ENCODE measurements around the gene NR1H4. TPM values are rescaled to one million over a fixed set of nuclear protein-coding genes. Genes with fewer than 3 reads are reported as not detected.

NR1H4 gene
- total and polyA plus RNA-seq, 2 of the 13 experiments (the other 11 are each of a cell fraction or from before 2014, with no cell fraction given) = 27.3 to 114 TPM

DNA sequence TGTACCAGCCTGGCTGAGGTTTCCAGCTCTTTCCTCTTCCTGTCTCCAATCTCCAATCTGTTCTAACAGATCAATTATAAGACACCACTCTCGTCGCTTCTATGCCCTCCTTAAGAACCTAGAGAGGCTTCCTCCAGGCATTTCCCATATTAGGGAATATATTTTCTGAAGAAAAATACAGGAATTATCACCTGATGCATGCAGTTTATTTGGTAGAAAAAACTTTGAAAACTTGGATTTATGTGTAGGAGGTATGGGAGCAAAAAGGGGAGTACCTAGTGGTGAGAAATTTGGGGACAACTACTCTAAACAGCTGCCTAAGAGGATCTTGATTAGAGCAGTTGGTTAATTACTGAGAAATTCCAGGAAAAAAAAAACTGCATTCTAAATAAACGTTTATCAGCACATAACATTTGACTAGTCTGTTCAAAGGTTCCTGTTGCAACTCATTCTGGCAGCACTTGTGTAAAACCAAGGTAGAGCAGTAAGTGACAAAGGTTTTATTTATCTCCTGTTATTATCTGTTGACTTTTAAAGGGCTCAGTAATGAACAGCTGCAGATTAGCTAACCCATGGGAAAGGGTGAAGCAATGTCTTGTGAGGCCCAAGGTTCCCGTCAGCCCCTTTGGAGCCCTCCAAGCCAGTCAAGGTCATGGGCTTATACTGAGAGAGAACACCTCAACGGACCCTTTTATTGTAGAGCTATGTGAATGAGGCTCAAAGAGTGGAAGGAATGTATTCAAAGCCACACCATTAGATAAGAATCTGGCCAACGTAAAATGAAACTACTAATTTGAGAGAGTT, 36.4 kb upstream of the NR1H4 start (continued):
- TF ChIP-seq BRCA1 (CRISPR knock-in tag; IDR thresholded peaks at IDR 0.05) (no peak), NFIB (CRISPR knock-in tag; IDR thresholded peaks at IDR 0.05; ENCODE audit: borderline replicate concordance) (no peak), KAT8 (CRISPR knock-in tag; IDR thresholded peaks at IDR 0.05) (peak; percentile 84), RBAK (CRISPR knock-in tag; IDR thresholded peaks at IDR 0.05) (no peak), REPIN1 (CRISPR knock-in tag; IDR thresholded peaks at IDR 0.05; ENCODE audit: borderline replicate concordance, low read depth) (peak; percentile 89), SALL1 (CRISPR knock-in tag; IDR thresholded peaks at IDR 0.05) (peak; percentile 99), NONO (IDR thresholded peaks at IDR 0.05) (no peak), NONO (CRISPR knock-in tag; conservative IDR thresholded peaks at IDR 0.05) (peak; percentile 63; the same call in 1 of the 2 replicates), ATF7-NPFF (CRISPR knock-in tag; IDR thresholded peaks at IDR 0.05; ENCODE audit: low read depth) (peak; percentile 61; the same call in 1 of the 2 replicates), POGZ (CRISPR knock-in tag; IDR thresholded peaks at IDR 0.05) (peak; percentile 85), ZNF598 (CRISPR knock-in tag; IDR thresholded peaks at IDR 0.05; ENCODE audit: borderline replicate concordance) (no peak), MAZ (IDR thresholded peaks at IDR 0.05; ENCODE audit: borderline replicate concordance, low read depth, low read length) (0 out of 2 replicates have a peak, but pooled peaks have one; percentile 27), MAZ (CRISPR knock-in tag; IDR thresholded peaks at IDR 0.05; ENCODE audit: low read depth) (peak; percentile 53; the same call in 1 of the 2 replicates), PHF8 (CRISPR knock-in tag; IDR thresholded peaks at IDR 0.05) (peak; percentile 47; the same call in 1 of the 2 replicates), TOPORS (CRISPR knock-in tag; IDR thresholded peaks at IDR 0.05) (0 out of 2 replicates have a peak, but pooled peaks have one; percentile 41), ZFY (CRISPR knock-in tag; IDR thresholded peaks at IDR 0.05) (no peak; the same call in 1 of the 2 replicates), KLF16 (CRISPR knock-in tag; IDR thresholded peaks at IDR 0.05) (peak in 1 of 2 experiments; percentile 95; a peak in 2 of 4 replicates), FOXA1 (IDR thresholded peaks at IDR 0.05) (no peak; the same call in 1 of the 2 replicates), FOXA1 (CRISPR knock-in tag; IDR thresholded peaks at IDR 0.05) (peak; percentile 88), ZSCAN25 (CRISPR knock-in tag; IDR thresholded peaks at IDR 0.05) (peak; percentile 54; the same call in 1 of the 2 replicates), PHF5A (CRISPR knock-in tag; IDR thresholded peaks at IDR 0.05; ENCODE audit: low read depth, unreplicated experiment) (peak; percentile 67), PAXIP1 (CRISPR knock-in tag; conservative IDR thresholded peaks at IDR 0.05) (peak; percentile 98)
- TF ChIP-seq, protein P1, sequence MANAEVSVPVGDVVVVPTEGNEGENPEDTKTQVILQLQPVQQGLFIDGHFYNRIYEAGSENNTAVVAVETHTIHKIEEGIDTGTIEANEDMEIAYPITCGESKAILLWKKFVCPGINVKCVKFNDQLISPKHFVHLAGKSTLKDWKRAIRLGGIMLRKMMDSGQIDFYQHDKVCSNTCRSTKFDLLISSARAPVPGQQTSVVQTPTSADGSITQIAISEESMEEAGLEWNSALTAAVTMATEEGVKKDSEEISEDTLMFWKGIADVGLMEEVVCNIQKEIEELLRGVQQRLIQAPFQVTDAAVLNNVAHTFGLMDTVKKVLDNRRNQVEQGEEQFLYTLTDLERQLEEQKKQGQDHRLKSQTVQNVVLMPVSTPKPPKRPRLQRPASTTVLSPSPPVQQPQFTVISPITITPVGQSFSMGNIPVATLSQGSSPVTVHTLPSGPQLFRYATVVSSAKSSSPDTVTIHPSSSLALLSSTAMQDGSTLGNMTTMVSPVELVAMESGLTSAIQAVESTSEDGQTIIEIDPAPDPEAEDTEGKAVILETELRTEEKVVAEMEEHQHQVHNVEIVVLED (CRISPR knock-in tag; IDR thresholded peaks at IDR 0.05; ENCODE audit: borderline replicate concordance) = no peak
- TF ChIP-seq, protein P2, sequence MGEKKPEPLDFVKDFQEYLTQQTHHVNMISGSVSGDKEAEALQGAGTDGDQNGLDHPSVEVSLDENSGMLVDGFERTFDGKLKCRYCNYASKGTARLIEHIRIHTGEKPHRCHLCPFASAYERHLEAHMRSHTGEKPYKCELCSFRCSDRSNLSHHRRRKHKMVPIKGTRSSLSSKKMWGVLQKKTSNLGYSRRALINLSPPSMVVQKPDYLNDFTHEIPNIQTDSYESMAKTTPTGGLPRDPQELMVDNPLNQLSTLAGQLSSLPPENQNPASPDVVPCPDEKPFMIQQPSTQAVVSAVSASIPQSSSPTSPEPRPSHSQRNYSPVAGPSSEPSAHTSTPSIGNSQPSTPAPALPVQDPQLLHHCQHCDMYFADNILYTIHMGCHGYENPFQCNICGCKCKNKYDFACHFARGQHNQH (CRISPR knock-in tag; IDR thresholded peaks at IDR 0.05) = peak; percentile 94; the same call in 1 of the 2 replicates
